VCaP (cell line): ENCODE results near the gene MMP12.

Experiments used
- H3K27ac ChIP-seq: fragments of 450-650 bp; 2 replicates; pipeline ENCODE4 v1.5.1; 2017
- CTCF ChIP-seq: fragments of 450-650 bp; conservative IDR thresholded peaks from 2 replicates; pipeline ENCODE4 v1.5.1; 2017; ENCODE audit warnings: mild to moderate bottlenecking, moderate library complexity

The MMP12 gene

GRCh38 chr11:102868339-102868738, 6.4 kb downstream of the MMP12 start:
- H3K27ac ChIP-seq = no peak overlapping the region
- TF ChIP-seq CTCF = no peak

- TF ChIP-seq CTCF = no peak
- no peak overlapping the region for H3K27ac ChIP-seq
Observed at GRCh38 chr11:102864724-102865123, 10.1 kb downstream of the MMP12 start.

- H3K27ac ChIP-seq = no peak overlapping the region
- TF ChIP-seq CTCF = no peak
Observed at GRCh38 chr11:102853956-102854355, 20.8 kb downstream of the MMP12 start.

- TF ChIP-seq CTCF = no peak
- no peak overlapping the region for H3K27ac ChIP-seq
Observed at GRCh38 chr11:102853055-102853454, 21.7 kb downstream of the MMP12 start.

GRCh38 chr11:102850973-102851745, 23.6 kb downstream of the MMP12 start:
- peak overlapping the region; percentile 23 for H3K27ac ChIP-seq
- TF ChIP-seq CTCF = no peak

GRCh38 chr11:102849311-102849710, 25.5 kb downstream of the MMP12 start:
- H3K27ac ChIP-seq = no peak overlapping the region
- TF ChIP-seq CTCF = no peak

- TF ChIP-seq CTCF = no peak
- no peak overlapping the region for H3K27ac ChIP-seq
Observed at GRCh38 chr11:102846292-102846691, 28.5 kb downstream of the MMP12 start.
